CD4-positive, alpha-beta memory T cell (primary cell): ENCODE measurements around the gene SOX18. TPM values are rescaled to one million over a fixed set of nuclear protein-coding genes. Genes with fewer than 3 reads are reported as not detected.

Experiments used
- CTCF ChIA-PET: fragments of 350-600 bp; sonication (Branson Sonifier 250); formaldehyde crosslinking; loops from one replicate; lab custom pipeline; 2021; ENCODE audit warnings: inconsistent platforms; ENCODE audit not compliant: partially characterized antibody; lab: Charles Lee
- POLR2A ChIA-PET: fragments of 350-600 bp; sonication (Branson Sonifier 250); formaldehyde crosslinking; loops from one replicate; lab custom pipeline; 2021; ENCODE audit not compliant: partially characterized antibody; lab: Charles Lee
- DNase-seq, 5 donors: peaks; one replicate each; pipeline versions ENCODE4 v3.0.0 to v3.0.0-alpha.2; 2020 to 2022; ENCODE audit warnings: mixed read lengths in 1 of 5
- H3K27ac ChIP-seq: one replicate; pipeline ENCODE4 v1.7.0; 2013; ENCODE audit warnings: low read depth, low read length
- H3K27me3 ChIP-seq: 2 replicates; pipeline ENCODE4 v1.7.0; 2013; ENCODE audit warnings: mild to moderate bottlenecking, low read length, moderate library complexity; ENCODE audit not compliant: insufficient read depth
- H3K36me3 ChIP-seq: 2 replicates; pipeline ENCODE4 v1.7.0; 2013; ENCODE audit warnings: mild to moderate bottlenecking, low read length, moderate library complexity; ENCODE audit not compliant: insufficient read depth
- H3K4me1 ChIP-seq: 2 replicates; pipeline ENCODE4 v1.7.0; 2013; ENCODE audit warnings: mild to moderate bottlenecking, low read length, moderate library complexity; ENCODE audit not compliant: insufficient read depth
- H3K4me3 ChIP-seq, 2 donors: one replicate each; pipeline ENCODE4 v1.7.0; 2013; ENCODE audit warnings: low read length in 2 of 2, mild to moderate bottlenecking in 1 of 2
- H3K9me3 ChIP-seq, 2 donors: one replicate each; pipeline ENCODE4 v1.7.0; 2013; ENCODE audit warnings: low read length in 2 of 2, control low read depth in 1 of 2; ENCODE audit not compliant: control insufficient read depth in 1 of 2
- H3K27ac Mint-ChIP-seq, 7 donors: one replicate each; pipeline ENCODE4 v1.8.0; 2020 to 2021; ENCODE audit warnings: mixed read lengths in 7 of 7, mild to moderate bottlenecking in 6 of 7, inconsistent platforms in 3 of 7, moderate library complexity in 3 of 7
- H3K27me3 Mint-ChIP-seq, 2 donors: one replicate each; pipeline ENCODE4 v1.8.0; 2020 to 2021; ENCODE audit warnings: mixed read lengths in 2 of 2
- H3K36me3 Mint-ChIP-seq, 2 donors: one replicate each; pipeline ENCODE4 v1.8.0; 2020 to 2021; ENCODE audit warnings: mixed read lengths in 2 of 2, inconsistent platforms in 1 of 2, mild to moderate bottlenecking in 1 of 2
- H3K4me1 Mint-ChIP-seq, 4 donors: one replicate each; pipeline ENCODE4 v1.8.0; 2020 to 2021; ENCODE audit warnings: mixed read lengths in 4 of 4, mild to moderate bottlenecking in 1 of 4
- H3K4me3 Mint-ChIP-seq, 8 donors: one replicate each; pipeline ENCODE4 v1.8.0; 2020 to 2021; ENCODE audit warnings: mixed read lengths in 8 of 8, mild to moderate bottlenecking in 7 of 8, moderate library complexity in 6 of 8, inconsistent platforms in 3 of 8
- H3K9me3 Mint-ChIP-seq, 8 donors: one replicate each; pipeline ENCODE4 v1.8.0; 2020 to 2021; ENCODE audit warnings: mixed read lengths in 8 of 8, mild to moderate bottlenecking in 5 of 8, inconsistent platforms in 3 of 8, moderate library complexity in 1 of 8
- intact Hi-C: fragments of 100-400 bp; cut with micrococcal nuclease; formaldehyde crosslinking; loops from one replicate; pipeline ENCODE4 v1.15.1; 2023
- polyA plus RNA-seq, 2 donors: library from polyadenylated mRNA; unstranded; fragments of 300-500 nt; fragmentation: Illumina TruSeq; gene quantifications; one replicate each; pipeline ENCODE4 v1.2.3, GENCODE V29; 2021
- total RNA-seq, 2 experiments: library from RNA; stranded (reverse); gene quantifications; one replicate each; pipeline ENCODE4 v1.2.3, GENCODE V29; 2021

Gene SOX18
- total and polyA plus RNA-seq, 4 experiments from 2014 or later = not detected

DNA sequence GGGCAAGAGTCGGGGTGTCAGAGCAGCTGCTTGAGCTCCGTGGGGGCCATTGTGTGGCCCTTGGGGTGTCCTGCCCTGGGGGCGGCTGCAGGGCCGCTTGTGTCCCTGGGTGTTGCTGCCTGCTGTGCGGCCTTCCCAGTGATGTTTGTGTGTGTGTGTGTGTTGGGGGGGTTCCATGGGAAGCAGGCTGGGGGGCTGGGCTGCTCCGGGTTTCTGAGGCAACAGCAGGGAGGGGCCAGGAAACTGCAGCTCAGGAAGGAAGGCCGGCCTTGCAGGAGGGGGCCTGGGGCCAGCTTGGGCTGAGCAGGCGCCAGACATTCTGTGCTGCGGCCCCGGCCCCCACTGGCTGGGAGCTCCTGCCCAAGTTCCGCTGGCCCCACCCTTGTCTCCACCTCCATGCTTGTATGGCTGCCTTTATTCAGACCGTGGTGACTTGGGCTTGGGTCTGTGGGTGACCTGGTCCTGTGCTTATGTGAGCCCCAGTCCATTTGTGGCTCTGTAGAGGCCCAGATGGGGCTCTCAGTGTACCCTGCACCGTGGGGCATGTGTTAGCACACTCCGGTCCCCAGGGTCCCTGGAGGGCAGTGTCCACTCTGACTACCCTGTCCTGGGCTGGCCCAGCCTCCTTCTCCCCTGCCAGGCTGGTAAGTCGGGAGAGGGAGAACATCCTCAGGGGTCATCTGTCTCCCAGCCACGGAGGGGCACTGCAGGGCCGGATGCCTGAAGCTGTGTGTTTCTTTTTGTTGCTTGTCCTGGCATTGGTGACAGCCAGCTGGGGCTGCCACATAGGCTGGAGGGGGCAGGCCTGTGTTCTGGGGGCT, 4.6 kb upstream of the SOX18 start:
- Mint-ChIP-seq H3K4me1 (peaks cover 3 to 17% (median 9%) of the 10 kb centered on the region in 4 donors), H3K4me3 (no peak overlapping the region), H3K27me3 (peaks cover 14 to 20% of the 10 kb centered on the region in 2 donors), H3K36me3 (no peaks in the 10 kb centered on the region), H3K9me3 (no peaks in the 10 kb centered on the region), H3K27ac (no peak overlapping the region)
- Histone ChIP-seq H3K4me3 (no peak overlapping the region), H3K27ac (no peak overlapping the region), H3K4me1 (peaks cover 23% of the 10 kb centered on the region), H3K36me3 (no peaks in the 10 kb centered on the region), H3K27me3 (peaks cover 15% of the 10 kb centered on the region), H3K9me3 (no peaks in the 10 kb centered on the region)
- ChIA-PET POLR2A (interaction anchor here (1.1 to 3.5 kb wide), 2 partner anchors 8 to 15 kb away, joined by 4 to 15 read pairs; partner anchors contain the start of gene TCEA2), CTCF (interaction anchor here (0.7 to 11.2 kb wide), 4 partner anchors 14 to 74 kb away, joined by 3 to 133 read pairs (median 5); partner anchors contain the start of genes C20orf204 and SAMD10)
- intact Hi-C loops = no loop called here
- DNase-seq = no peak

DNA sequence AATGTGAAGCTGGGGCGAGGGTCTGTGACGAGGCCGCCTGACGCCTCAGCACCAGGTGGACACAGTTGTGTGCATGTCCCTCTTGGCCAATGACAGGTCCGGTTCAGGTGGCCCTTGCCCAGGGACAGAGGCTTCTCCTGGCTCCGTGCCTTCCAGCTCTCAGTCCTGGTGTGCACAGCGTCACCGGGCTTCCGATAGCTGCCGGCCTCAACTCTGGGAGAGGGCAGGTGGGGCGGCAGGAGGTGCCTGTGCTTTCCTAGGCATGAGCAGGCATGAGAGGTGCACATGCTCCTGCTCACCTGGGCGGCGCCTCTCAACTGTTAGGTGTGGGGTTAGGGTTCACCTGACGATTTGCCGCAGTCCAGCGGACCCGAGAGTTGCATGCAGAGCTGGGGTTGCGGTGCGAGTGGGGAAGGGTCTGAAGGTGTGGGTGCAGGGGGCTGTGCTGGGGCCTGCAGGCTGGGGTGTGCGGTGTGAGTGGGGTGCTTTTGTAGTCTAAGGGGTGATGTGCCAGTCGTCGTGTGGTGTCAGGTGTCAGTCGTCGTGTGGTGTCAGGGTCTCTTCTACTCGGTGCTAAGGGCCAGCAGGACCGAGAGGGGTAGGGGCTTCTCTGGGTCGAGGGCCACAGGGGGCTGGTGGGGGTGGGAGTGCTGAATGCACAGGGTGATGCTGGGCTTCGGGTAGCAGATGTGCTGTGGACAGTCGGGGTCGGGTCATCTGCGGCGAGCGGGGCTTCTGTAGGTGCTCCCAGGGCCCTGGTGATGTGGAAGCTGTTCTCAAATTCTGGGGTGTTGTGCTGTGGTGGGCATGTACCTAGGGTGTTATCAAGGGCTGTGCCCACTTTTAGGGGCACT, 3.8 kb upstream of the SOX18 start:
- H3K36me3 Mint-ChIP-seq = no peaks in the 10 kb centered on the region
- H3K4me3 Mint-ChIP-seq = peak overlapping the region in 1 of 8 donors; percentile 15
- intact Hi-C loops = no loop called here
- H3K27ac Mint-ChIP-seq = peak overlapping the region in 1 of 7 donors; percentile 9
- Histone ChIP-seq H3K27ac (no peak overlapping the region), H3K4me3 (no peak overlapping the region), H3K9me3 (no peaks in the 10 kb centered on the region), H3K36me3 (no peaks in the 10 kb centered on the region), H3K4me1 (peaks cover 22% of the 10 kb centered on the region), H3K27me3 (peaks cover 15% of the 10 kb centered on the region)
- H3K27me3 Mint-ChIP-seq = peaks cover 14 to 21% of the 10 kb centered on the region in 2 donors
- ChIA-PET POLR2A (interaction anchor here (1.1 to 3.5 kb wide), 2 partner anchors 9 to 14 kb away, joined by 4 to 15 read pairs; partner anchors contain the start of gene TCEA2), CTCF (interaction anchor here (0.7 to 11.2 kb wide), 3 partner anchors 9 to 28 kb away, joined by 3 to 133 read pairs (median 3); partner anchors contain the start of gene C20orf204)
- peaks cover 3 to 17% (median 8%) of the 10 kb centered on the region in 4 donors for H3K4me1 Mint-ChIP-seq
- H3K9me3 Mint-ChIP-seq = no peaks in the 10 kb centered on the region
- DNase-seq = no peak

DNA sequence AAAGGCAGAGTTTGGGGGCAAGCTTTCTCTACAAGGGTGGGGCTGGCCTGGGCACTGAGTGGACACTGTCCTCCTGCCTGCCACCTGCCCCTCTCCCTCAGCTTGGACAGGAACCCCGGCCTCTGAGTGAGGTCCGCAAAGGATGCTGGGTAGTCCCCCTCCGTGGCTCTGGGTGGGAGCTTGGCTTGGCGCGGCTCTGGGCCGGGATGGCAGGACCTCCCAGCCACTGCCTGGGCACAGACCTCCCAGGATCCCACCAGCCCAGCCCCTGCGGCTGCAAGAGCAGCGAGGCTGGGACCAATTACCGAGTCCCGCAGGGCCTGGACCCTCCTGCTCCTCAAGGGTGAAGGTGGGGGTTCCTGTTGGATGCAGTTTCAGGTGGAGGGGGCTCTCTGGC, 2.9 kb upstream of the SOX18 start:
- POLR2A ChIA-PET = interaction anchor here (0.7 to 3.5 kb wide), 2 partner anchors 9 to 13 kb away, joined by 3 to 15 read pairs; no protein-coding TSS in a partner anchor
- H3K27ac Mint-ChIP-seq = no peak overlapping the region
- CTCF ChIA-PET = interaction anchor here (0.7 to 11.2 kb wide), 2 partner anchors 10 to 13 kb away, joined by 3 to 133 read pairs; partner anchors contain the start of gene C20orf204
- peaks cover 2 to 9% (median 3%) of the 10 kb centered on the region in 4 donors for H3K4me1 Mint-ChIP-seq
- peaks cover 16 to 21% of the 10 kb centered on the region in 2 donors for H3K27me3 Mint-ChIP-seq
- Histone ChIP-seq H3K27me3 (peaks cover 15% of the 10 kb centered on the region), H3K4me3 (no peak overlapping the region), H3K9me3 (no peaks in the 10 kb centered on the region), H3K4me1 (peaks cover 17% of the 10 kb centered on the region), H3K36me3 (no peaks in the 10 kb centered on the region), H3K27ac (no peak overlapping the region)
- H3K9me3 Mint-ChIP-seq = no peaks in the 10 kb centered on the region
- DNase-seq = no peak
- H3K4me3 Mint-ChIP-seq = no peak overlapping the region
- H3K36me3 Mint-ChIP-seq = no peaks in the 10 kb centered on the region
- intact Hi-C loops = no loop called here

DNA sequence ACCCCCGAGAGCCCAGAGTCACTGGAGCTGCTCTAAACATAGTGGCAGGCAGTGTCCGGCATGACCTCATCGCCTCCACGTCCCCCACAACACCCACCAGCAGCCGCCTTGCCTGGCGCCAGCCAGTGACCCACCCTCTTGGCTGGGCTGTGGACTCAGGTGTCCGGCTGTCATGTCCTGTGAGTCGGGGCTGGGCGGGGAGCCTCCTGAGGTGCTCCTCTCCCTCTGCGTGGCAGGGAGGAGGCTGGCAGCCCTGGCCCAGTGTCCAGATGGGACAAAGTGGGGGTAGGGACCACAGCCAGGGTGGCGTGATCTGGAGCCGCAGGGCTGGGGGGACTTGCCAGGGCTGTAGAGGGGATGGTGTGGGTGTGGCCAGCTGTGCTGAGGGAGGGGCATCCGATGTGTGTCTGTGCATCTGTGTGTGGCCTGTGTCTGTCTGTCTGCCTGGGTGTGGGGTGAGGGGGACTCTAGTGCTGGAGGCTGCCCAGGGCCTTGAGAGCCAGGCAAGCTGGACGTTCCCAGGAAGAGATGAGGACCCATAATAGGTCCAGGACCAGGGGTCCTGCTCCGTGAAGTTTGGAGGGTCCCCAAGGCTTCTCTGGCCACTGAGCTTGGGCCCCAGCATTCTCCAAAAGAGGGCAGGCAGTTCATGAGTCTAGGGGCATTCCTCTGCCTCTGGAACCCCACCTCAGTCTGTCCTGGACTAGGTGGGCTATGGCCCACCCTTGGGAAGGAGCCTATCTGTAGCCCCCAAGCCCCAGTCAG, 2.3 kb upstream of the SOX18 start:
- no peak for DNase-seq
- POLR2A ChIA-PET = interaction anchor here (0.7 to 3.5 kb wide), 2 partner anchors 8 to 13 kb away, joined by 3 to 15 read pairs; no protein-coding TSS in a partner anchor
- Histone ChIP-seq H3K27me3 (peaks cover 15% of the 10 kb centered on the region), H3K36me3 (no peaks in the 10 kb centered on the region), H3K27ac (no peak overlapping the region), H3K4me1 (peaks cover 11% of the 10 kb centered on the region), H3K9me3 (no peaks in the 10 kb centered on the region), H3K4me3 (no peak overlapping the region)
- Mint-ChIP-seq H3K4me1 (peaks cover 0 to 4% (median 1%) of the 10 kb centered on the region in 4 donors), H3K9me3 (no peaks in the 10 kb centered on the region), H3K36me3 (no peaks in the 10 kb centered on the region), H3K27me3 (peaks cover 18 to 25% of the 10 kb centered on the region in 2 donors), H3K27ac (no peak overlapping the region), H3K4me3 (no peak overlapping the region)
- intact Hi-C loops = no loop called here
- CTCF ChIA-PET = interaction anchor here (11.2 kb wide), 1 partner anchor 12 kb away, joined by 133 read pairs; the partner anchor contains the start of gene C20orf204

DNA sequence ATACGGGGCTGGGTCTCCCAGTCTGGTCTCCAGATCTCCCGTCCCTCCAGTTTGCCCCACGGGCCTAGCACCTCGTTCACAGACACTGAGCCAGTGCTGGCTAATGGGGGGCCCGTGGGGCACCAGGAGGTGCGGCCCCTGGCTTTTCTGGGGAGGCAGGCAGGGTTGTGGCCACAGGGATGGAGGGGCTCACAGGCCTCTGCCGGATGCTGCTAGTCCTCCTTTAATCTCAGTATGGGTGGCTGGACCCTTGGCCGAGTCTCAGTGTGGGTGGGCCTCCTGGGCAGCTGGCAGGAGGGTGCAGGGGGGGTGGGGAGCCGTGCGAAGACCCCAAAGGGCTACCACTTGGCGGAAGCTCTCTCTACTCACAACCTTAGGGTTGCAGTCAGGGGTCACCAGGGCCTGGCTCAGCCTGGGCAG, 1.6 kb upstream of the SOX18 start:
- H3K4me3 ChIP-seq = no peak overlapping the region
- no peaks in the 10 kb centered on the region for H3K9me3 ChIP-seq
- Mint-ChIP-seq H3K9me3 (no peaks in the 10 kb centered on the region), H3K4me1 (peaks cover 2 to 5% (median 4%) of the 10 kb centered on the region in 4 donors), H3K36me3 (no peaks in the 10 kb centered on the region), H3K27ac (no peak overlapping the region), H3K4me3 (peak overlapping the region in 2 of 8 donors; percentile 39 to 54), H3K27me3 (peaks cover 23 to 30% of the 10 kb centered on the region in 2 donors)
- POLR2A ChIA-PET = no interaction called here
- H3K36me3 ChIP-seq = no peaks in the 10 kb centered on the region
- CTCF ChIA-PET = no interaction called here
- peaks cover 15% of the 10 kb centered on the region for H3K27me3 ChIP-seq
- H3K4me1 ChIP-seq = peaks cover 11% of the 10 kb centered on the region
- H3K27ac ChIP-seq = no peak overlapping the region
- intact Hi-C loops = no loop called here
- no peak for DNase-seq

DNA sequence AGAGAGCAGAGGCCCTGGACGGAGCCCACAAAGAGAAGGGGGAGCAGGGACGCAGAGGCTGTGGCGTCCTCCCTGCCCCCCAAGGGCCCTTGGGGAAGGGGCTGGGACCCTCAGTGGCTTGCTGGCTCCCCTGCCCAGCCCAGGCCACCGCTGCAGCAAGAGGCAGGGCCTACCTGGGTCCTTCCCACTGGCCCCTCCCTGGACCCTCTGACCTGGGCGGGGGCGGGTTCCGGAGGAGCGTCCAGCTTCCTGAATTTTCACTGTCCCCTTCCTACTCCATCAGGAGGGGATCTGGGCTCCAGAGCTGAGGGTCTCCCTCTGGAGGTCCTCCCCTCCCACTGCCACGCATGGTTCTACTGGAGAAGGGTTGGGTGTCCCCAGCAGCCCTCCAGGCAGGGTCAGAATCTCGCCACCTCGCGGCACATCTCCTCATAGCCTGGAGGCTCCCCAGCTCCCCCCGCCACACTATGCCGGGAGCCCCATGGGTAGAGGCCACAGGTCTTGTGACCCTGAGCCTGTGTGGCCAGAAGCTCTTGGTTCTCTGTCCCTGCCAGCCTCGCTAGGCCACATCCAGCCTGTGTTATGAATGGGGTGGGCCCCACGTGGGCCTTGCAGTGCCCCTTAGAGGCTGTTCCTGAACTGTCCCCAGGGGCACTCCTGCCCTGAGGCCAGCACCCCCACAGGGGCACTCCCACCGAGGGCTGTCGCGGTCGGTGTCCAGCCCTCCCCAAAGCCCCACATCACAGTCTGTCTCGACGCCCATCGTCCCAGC, 1.0 kb upstream of the SOX18 start:
- peak overlapping the region in 3 of 8 donors; percentile 17 to 30 (median 21) for H3K4me3 Mint-ChIP-seq
- H3K9me3 ChIP-seq = no peaks in the 10 kb centered on the region
- H3K27me3 Mint-ChIP-seq = peaks cover 24 to 32% of the 10 kb centered on the region in 2 donors
- no peaks in the 10 kb centered on the region for H3K9me3 Mint-ChIP-seq
- H3K27me3 ChIP-seq = peaks cover 15% of the 10 kb centered on the region
- POLR2A ChIA-PET = interaction anchor here (0.6 to 0.8 kb wide), 2 partner anchors 9 to 474 kb away, joined by 3 to 4 read pairs; no protein-coding TSS in a partner anchor
- H3K4me1 Mint-ChIP-seq = peaks cover 2 to 8% (median 4%) of the 10 kb centered on the region in 4 donors
- DNase-seq = no peak
- H3K4me3 ChIP-seq = no peak overlapping the region
- H3K36me3 ChIP-seq = no peaks in the 10 kb centered on the region
- intact Hi-C loops = no loop called here
- no peak overlapping the region for H3K27ac Mint-ChIP-seq
- H3K27ac ChIP-seq = no peak overlapping the region
- peaks cover 11% of the 10 kb centered on the region for H3K4me1 ChIP-seq
- H3K36me3 Mint-ChIP-seq = no peaks in the 10 kb centered on the region
- CTCF ChIA-PET = interaction anchor here (1.0 kb wide), 1 partner anchor 12 kb away, joined by 4 read pairs; no protein-coding TSS in a partner anchor
